Measurements from ENCODE around the gene PLK3.

DNA sequence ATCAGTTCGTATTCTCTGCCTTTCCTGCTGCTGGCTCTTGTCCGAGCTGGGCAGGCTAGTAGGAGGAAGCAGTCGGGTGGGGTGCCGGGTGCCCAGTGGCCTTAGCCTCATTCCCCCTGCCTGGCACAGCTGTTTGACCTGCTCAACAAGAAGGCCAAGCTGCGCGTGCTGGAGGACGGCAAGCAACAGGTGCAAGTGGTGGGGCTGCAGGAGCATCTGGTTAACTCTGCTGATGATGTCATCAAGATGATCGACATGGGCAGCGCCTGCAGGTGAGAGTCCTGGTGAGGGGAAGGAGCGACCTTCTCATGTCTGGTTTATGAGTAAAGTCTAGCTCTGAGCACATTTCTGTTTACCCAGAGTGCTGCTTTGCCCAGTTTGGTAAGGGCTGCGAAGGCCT, 41.1 kb upstream of the PLK3 start:
- TF ChIP-seq POLR2A (IDR thresholded peaks at IDR 0.05; ENCODE audit: low read length) (no peak), GATA1 (IDR thresholded peaks at IDR 0.05; ENCODE audit: low read depth, low read length) (no peak)

All from erythroblast (primary cell).